Measurements from ENCODE around the gene CDCA4.
"Not testable (repeated sequence)": the region's sequence is repeated elsewhere in the genome, so short reads cannot be mapped to it uniquely, and the experiment has no call there.

Gene CDCA4

DNA sequence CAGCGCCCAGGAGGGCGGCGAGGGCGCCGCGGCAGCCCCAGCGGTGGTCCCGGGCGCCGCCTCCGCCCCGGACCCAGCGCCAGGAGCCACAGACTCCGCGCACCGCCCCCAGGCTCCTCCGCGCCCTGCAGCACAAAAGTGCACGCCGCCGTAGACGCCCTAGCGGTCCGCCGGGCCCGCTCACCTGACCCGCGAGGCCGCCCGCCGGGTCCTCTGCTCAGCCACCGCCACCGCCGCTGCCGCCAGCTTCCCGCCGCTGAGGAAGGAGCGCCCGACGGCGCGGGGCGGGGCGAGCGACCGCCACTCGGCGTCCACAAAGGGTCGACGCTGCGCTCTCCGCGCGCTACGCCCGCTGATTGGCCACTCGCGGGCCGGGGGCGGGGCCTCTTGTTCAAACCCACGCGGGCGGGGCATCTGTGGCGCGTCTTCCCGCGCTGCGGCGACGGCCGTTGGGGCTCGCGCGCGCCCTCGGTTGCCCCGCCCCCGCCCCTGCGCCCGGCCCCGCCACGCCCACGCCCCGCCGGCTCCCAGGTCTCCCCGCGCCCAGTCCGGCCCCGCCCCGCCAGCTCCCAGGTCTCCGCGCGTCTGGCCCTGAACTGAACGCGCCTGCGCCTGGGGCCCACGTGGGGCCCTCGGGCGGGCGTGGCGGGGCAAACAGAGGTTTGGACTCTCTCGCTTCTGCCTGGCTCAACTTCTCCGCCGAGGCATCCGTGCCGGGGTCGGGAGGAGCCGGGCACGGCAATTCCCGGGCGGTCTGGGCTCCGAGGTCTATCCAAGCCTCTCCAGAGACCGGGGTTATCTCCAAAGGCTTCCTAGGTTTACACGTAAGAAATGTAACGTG is at the start of gene CDCA4:
CDCA4 (minus strand) TSS at position 269 of the 841 bp plus-strand sequence. CDS start 9,154 bp downstream, outside the sequence.
- peak; percentile 98 for DNase-seq (ENCODE audit: low read depth)

DNA sequence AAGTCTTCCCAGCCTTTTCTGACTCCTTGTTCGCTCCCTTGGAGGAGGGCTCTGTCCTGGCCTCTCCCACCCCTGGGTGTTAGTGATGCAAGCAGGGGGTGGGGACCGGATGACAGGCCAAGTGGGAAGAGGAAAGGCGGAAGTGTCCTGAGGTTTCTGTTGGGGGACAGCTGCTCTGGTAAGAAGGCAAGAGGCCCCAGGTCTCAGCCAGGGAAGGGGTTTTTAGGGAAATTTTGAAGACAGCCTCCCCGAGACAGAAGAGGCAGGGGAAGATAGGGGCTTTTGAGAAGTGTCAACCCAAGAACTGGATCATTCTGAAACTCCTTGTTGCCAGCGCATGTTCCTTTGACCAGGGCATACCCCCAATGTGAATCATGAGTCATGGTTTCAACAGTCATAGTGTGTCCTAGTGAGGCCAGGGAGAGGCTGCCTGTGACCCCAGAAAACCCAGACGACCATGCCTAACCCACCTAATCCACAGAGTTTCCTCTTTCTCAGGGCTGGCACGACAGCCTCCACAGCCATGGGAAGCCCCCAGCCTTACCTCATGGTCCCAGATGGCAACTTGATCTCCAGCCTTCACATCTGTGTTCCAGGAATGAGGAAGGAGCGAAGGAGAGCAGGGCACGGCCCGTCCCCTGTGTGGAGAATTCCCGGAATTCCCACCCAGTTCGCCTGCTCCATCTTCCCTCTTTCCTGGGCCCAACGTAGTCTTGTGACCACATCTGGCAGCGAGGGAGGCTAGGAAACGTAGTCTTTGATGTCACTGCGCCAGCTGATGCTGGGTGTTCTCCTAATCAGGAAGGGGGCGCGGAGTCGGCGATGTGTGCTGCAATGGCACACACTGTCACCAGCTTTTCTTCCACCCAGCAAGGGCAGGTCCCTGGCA is 49.2 kb upstream of the CDCA4 start:
- DNase-seq (ENCODE audit: low read depth) = no peak

DNA sequence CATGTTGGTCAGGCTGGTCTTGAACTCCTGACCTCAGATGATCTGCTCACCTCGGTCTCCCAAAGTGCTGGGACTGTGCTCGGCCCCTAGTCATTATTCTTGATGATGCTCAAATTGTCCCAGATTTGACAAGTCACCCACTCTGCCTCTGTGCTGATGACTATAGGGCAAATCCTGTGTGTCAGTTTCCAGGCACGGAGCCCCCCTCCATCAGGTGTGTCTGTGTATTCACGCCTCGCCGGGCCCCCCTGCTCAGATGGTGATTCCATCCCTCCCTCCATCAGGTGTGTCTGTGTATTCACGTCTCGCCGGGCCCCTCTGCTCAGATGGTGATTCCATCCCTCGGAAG is 48.6 kb upstream of the CDCA4 start:
- DNase-seq (ENCODE audit: low read depth) = no peak

DNA sequence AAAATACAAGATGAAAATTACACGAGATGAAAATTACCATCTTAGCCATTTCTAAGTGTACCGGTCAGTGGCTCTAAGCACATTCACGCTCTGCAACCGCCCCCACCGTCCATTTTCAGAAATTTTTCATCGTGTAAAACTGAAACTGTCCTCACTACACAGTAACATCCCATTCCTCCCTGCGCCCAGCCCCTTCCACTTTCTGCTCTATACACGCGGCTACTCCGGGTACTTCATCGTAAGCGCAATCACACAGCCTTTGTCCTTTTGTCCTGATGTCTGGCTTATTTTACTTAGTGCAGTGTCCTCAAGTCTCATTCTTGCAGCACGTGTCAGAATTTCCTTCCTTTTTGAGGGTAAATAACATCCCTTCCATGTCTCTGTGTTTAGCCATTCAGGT is 47.9 kb upstream of the CDCA4 start:
- DNase-seq (ENCODE audit: low read depth) = no peak

DNA sequence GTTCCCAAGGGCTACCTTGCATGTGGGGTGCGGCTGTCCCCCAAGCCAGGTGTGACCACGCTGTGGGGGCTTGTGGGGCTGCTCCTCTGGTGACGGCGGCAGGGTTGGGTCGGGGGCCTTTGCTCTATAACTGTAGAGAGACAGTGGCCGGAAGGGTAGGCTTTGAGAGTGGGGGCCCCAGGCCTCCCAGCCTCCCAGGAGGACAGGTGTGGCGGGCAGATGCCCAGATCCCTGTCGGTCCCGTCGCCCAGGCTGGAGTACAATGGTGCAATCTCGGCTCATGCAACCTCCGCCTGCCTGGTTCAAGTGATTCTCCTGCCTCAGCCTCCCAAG is 47.1 kb upstream of the CDCA4 start:
- no peak for DNase-seq (ENCODE audit: low read depth)

DNA sequence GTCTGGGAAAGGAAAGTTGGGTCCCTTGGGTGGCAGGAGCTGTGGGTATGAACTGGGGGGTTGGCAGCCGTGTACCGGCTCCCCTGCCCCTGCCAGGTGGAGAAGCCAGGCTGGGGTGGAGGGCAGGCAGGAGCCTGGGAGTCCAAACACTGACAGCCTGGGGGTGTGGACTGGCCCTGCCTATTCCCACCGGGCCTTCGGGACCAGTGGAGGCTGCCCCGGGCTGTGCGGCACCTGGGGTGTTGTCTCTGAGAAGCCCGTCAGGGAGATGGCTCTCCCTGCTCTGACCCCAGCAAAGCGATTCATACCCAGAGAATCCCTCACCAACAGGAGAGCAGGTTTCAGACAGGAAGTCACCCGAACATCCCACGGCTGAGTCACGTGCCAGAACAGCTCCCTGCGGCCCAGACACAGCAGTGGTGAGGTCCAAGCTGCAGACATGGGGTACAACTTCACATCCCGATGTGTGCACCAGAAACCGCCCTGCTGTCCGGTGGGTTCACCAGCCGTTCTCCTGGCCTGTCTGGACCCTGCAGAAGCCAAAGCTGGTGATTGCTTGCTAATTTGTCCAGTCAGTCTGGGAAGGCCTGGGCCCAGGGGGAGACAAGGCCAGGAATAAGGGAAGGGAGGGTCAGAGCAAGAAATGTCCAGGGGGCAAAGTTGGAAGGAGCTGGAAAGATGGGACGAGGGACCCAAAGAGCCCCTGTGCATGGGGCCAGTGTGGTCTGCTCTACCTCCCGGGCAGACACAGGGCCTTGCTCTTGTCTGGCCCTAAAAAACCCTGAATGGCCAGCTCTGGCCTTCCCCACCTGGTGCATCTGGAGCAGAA is 46.5 kb upstream of the CDCA4 start:
- DNase-seq (ENCODE audit: low read depth) = peak; percentile 55

DNA sequence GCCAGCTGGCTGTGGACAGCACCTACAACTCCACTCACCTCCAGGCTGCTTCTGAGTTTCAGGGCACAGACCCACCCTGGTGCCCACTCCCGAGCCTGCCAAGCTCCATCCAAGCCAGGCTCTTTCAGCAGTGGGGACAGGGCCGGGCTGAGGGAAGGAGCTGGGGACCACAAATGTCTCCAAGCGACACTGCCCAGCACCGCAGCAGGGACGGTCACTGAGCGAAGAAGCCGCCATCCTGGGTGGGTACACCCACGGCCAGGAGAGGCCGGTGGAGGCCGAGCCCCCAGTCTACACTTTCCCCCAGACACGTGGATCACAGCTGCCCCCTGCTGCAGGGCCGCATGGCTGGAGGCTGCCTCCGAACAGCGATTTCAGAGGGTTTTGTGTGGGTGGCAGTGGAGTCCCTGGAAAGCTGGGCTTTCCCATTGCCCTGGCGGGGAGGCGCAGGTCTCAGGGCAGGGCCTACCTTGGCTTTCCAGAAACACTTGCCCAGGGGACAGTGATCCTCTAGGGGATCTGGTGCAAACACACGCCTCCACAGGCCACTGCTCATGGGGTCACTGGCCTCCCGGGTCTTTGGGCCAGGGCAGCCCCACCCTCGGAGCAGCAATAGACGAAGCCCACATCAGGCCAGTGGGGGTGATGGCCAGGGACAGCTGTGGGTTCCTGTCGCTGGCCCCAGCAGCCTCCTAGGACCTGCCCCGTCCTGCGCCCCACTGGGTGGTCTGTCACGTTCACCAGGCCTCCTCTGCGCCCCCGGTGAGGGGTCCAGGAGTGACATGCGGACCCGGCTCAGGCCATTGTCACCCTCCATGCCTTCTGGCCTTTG is 45.6 kb upstream of the CDCA4 start:
- DNase-seq (ENCODE audit: low read depth) = no peak

DNA sequence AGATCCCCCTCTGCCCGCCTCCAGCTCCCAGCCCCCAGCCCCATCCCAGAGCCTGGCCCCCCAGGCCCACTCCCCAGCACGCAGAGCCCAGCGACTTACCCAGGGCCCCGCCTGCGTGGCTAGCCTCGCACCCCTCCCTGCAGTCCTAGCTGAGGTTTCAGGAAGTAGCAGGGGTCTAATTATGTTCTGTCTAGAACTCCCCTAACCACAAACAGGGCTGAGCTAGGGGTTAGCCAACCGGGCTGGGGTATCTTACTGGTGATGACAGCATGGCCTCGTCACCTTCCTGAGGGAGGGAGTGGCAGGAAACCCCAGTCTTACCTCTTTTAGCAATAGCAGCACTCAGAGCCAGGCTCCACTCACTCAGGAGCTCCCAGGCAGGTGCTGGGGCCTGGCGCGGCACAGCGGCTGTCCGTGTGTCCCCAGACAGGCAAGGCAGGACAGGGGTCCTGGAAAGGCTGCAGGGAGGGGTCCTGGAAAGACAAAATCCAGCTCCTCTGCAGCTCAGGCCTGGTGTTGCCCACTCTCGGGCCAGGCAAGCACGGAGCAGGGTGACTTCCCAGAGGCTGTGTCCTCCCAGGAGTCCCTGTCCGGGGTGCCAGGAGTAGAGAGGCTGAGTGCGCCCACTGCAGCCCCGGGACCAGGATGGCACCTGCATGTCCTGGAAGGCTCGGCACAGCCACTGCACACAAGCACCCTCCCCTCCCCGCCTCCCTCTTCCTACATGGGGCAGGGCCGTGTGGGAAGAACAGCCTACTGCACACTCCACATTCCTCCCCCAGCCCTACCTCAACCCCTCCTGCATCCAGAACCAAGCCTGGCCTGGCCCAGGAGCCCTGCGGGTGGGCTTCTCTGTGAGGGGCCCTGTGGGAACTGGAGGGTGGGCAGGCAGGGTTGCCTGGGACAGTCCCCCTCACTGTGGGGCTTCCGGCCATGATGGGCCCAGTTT is 44.7 kb upstream of the CDCA4 start, which contains the start of gene GPR132:
GPR132 (minus strand) TSS at position 151 of the 949 bp plus-strand sequence. CDS start 10,010 bp downstream, outside the sequence.
- peak; percentile 79 for DNase-seq (ENCODE audit: low read depth)

DNA sequence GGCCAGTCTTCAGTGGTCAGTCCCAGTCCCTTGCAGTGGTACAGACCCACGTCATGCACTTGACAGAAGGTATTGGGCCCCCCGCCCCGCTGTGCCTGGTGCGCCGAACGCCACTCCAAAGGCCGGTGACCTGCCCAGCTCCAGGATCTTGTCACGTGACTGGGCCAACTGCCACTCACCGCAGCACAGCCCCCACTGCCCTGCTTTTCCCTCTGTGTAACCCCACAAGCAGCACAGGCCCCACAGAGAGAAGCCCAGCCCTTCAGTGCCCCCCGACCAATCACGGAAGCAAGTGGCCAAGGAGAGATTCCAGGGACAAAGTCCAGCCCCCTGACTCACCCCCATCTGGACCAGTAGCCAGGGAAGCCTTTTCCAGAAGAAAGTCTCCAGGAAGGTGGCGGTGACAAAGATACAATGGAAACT is 43.8 kb upstream of the CDCA4 start:
- no peak for DNase-seq (ENCODE audit: low read depth)

DNA sequence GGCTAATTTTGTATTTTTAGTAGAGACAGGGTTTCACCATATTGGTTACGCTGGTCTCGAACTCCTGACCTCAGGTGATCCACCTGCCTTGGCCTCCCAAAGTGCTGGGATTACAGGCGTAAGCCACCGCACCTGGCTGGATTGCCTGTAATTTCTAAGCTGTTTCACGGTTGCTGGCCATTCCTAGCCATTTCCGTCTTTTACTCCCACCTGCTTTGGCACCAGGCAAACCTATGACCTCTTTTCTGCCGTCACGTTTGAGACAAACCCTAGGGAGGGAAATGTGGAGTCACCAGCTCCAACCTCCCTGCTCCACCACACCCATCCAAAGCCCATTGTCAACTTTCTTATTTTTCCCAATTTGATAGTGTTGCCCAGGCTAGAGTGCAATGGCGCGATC is 43.1 kb upstream of the CDCA4 start:
- DNase-seq (ENCODE audit: low read depth) = no peak

DNA sequence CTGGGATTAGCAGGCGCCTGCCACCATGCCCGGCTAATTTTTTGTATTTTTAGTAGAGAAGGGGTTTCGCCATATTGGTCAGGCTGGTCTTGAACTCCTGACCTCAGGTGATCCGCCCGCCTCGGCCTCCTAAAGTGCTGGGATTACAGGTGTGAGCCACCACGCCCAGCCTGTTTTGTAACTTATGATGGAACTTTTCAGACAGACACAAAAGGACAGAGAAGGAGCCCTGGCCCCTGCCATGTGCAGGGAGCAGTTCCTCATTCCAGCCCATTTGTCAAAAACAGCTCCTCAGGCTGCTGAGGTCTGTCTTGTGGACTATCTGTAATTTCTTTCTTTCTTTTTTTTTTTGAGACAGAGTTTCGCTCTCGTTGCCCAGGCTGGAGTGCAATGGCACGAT is 42.6 kb upstream of the CDCA4 start:
- not testable (repeated sequence) for DNase-seq (ENCODE audit: low read depth)

DNA sequence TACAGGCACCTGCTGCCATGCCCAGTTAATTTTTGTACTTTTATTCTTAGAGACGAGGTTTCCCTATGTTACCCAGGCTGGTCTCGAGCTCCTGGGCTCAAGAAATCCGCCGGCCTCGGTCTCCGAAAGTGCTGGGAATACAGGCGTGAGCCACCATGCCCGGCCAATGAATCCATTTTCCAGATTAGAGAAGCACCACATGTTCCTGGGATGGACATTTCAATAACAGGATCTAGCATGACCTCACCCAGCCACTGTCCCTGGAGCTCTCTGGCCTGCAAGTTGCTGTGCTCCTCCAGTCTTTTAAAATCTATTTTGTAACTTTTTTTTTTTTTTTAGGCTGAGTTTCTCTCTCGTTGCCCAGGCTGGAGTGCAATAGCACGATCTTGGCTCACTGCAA is 42.2 kb upstream of the CDCA4 start:
- DNase-seq (ENCODE audit: low read depth) = no peak

DNA sequence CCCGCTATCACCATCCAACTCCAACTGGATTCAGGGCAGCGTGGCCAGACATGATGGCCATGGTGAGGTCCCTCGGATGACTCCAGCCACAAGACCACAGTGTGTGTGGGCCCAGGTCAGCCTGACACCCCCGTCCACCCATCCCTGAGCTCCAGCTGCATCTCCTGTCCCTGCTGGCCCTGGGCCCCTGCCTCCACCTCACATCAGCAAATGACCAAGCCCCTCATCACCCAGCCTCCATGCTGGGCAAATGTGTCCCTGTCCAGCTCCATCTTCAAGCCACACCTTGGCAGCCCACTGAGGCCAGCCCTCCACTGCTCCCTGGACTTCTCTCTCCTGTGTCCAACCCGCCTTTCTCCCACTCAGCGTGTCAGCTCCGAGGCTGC is 41.2 kb upstream of the CDCA4 start:
- no peak for DNase-seq (ENCODE audit: low read depth)

DNA sequence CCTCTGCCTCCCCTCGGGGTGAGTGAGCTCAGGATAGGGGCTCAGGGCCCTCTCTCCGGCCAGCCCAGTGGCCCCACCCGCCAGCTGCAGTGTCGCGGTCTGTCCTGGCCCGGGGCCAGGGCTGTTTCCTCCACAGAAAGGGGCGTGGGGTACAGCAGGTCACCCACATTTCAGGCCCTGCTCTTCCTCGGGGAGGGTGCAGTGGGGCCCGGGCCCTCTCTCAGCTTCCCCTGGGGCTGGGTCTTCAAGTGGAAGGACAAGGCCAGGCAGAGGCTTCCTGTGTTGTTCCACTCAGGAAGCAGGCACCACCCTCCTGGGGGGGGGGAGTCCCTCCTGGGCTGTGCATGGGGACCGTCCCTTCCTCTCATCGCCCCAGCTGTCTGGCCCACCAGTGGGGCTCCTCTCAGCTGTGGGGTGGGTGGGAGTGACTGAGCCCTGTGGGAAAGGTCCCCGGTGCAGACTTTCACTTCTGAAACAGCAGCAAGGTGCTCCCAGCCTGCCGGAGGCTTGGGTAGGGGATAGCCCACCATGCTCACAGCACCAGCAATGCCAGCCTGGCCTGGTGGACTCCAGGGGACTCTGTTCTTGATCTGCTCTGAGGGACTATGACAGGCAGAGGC is 40.7 kb upstream of the CDCA4 start:
- peak; percentile 49 for DNase-seq (ENCODE audit: low read depth)

DNA sequence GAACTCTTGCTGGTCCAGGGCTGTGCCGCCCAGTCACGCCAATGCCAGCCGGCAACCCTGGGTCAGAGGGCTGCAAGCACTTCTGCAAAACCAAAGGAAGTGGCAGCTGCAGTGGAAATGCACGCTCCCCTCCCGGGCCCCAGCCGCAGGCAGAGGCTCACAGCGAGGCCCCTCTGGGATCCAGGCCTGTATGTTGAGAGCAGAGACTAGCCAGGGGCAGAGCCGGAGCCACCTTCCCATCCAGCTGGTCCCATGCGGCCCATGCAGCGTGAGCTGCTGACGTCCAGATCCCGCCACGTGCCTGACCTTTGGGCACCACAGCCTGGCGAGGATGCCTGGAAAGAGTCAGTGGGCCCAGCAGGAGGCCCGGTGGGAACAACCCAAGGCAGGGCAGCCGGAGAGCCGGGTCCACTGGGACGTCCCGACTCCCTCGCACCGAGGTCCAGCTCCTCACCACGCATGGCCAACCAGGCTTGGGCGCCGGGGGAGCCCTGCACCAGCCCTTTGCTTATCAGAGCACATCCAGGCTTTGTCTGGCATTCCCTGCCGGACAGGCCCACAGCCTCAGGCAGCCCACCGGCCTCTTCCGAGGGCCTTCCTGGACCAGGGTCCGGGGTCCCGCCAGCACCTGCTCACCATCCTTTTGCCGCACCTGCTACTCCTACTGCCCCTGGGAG is 40.0 kb upstream of the CDCA4 start:
- DNase-seq (ENCODE audit: low read depth) = no peak

DNA sequence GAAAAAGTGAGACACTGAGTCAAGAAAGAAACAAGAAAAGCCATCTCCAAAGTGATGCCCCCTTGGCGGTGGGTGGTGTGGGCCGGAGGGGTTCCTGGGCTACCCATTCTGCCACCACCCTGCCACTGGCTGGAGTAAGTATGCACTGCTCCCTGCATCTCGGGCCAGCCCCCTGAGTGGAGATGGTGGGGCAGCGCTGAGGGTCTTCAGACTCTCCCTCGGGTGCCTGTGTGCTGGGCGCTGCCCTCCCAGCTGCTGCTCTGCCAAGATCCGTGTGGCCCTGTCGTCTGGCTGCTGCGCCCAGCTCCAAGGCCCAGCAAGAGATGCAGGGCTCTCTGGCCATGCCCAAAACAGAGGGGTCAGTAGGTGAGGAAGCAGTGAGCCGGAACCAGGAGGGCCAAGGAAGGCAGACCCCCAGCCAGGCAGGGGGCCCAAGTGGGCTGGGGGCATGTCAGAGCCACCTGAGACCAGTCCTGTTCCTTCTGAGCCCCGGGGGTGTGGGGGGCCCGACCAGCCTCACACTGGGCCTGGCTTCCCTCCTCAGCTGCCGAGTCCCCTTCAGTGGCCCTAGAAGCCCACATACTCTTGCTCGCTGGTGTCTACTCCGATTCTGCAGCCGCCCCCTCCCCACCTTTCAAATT is 39.2 kb upstream of the CDCA4 start:
- DNase-seq (ENCODE audit: low read depth) = no peak

DNA sequence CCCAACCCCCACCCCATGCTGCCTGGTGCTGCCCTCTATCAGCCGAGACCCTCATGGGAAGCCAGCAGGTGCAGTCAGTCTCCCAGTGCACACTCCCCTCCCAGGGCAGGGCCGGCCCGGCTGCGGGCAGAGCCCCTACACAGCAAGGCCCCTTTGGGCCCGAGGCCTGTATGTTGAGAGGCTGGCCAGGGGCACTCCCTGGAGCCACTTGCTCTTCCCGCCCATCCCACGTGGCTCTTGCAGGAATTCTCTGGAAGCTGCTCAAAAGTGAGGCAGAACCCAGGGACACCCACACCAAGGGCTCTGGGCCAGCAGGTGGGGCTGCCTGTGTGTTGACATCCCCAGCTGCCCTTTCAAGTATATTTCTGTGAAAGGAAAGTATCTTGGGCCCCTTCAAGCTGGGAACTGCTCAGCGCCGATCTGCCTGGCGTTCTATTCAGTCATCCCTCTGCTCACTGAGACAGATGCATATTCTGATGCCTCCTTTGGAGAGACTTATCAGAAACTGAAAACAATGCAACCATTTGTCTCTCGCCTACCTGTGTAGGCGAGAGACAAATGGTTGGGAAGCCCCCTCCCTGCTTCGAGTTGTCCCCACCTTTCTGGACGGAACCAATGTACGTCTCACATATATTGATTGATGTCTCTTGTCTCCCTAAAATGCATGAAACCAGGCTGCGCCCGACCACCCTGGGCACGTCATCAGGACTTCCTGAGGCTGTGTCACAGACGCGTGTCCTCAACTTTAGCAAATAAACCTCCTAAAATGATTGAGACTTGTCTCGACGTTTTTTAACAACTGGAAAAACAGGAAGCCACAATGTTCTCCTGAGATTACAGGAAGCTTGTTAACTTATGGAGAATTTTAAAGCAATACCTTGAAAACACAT is 38.4 kb upstream of the CDCA4 start:
- DNase-seq (ENCODE audit: low read depth) = no peak
